GM15510 (cell line): Measurements from ENCODE around the gene KCNN4.

Source experiments
- POLR2A ChIP-seq: IDR thresholded peaks from 3 replicates; pipeline ENCODE4 v1.6.1; 2011; ENCODE audit warnings: borderline replicate concordance; ENCODE audit not compliant: insufficient read length; ENCODE audit errors: extremely low read depth

The KCNN4 gene

GRCh38 chr19:43747557-43748204 lies 33.1 kb downstream of the KCNN4 start:
- no peak for TF ChIP-seq POLR2A

DNA sequence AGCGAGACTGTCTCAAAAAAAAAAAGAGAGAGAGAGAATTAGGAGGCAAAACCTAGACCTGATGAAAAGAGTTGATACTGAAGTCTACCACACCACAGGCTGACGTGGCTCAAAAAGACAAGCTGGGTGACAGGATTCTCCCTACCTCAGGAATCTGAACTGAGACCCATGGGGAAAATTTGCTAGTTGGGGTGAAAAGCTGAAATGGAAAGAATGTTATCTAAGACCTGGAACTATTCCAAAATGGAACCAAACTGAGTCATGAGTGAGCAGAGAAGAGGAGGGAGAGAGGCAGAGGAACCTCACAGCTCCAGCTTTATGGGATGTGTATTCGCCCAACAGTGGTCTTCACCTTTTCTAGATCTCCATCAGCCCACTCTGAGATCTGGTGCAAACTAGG lies 37.7 kb downstream of the KCNN4 start:
- TF ChIP-seq POLR2A, result no peak

DNA sequence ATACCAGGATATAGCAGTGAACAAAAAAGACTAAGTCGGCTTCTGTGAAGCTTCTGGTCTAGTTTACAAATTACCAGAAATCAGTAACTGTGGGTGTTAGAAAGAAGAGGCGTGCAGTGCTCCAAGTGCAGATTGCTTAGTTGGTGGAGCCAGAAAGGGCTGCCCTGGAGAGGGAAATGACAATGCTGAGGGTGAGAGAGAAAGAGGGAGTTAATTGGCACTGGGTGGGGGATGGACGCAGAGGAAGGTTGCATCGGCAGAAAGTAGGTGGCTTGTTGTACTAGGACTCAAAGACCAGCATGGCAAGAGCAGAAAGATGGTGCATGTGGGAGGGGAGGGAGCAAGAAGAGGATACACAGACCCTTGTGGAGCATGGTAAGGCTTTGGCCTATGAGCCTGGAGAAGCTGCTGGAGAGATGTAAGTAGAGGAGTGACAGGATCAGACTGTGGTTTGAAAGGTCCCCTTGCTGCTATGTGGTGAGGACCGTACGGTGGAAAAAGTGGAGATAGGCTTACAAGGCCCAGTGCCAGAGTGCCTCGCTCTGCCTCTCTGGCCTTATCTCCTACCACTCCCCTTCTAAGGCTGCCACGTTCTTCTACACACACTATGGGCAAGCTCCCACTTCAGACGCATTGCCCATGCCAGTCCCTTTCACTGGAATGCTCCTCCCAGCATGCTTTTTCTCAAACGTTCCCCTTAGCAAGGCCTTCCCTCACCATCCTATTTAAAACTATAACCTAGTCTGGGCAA lies 39.5 kb downstream of the KCNN4 start:
- TF ChIP-seq POLR2A, result no peak

GRCh38 chr19:43739439-43740235 lies 41.1 kb downstream of the KCNN4 start:
- no peak for TF ChIP-seq POLR2A

DNA sequence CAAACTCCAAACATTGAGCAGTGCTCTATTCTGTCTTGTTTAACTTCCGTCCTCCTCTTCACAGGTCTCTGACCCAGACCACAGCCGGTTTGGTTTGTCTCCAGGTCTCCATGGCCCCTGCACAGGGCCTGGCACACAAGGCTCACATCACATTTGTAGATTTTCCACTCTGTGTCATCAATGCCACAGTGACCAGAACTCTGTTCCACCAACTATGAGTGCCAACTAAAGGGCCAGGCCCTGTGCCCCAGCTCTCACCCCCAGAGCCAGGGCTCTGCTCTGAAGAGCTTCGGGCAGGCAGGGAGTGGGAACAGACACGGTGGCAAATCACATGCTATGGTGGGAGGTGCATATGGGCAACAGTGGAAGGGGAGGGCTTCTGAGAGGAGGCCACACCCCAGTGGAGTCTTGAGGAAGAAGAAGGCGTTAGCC lies 42.0 kb downstream of the KCNN4 start:
- no peak for TF ChIP-seq POLR2A

- TF ChIP-seq POLR2A, result no peak
These were observed 44.8 kb downstream of the KCNN4 start for GRCh38 chr19:43735957-43736356.

GRCh38 chr19:43735013-43735412 lies 45.8 kb downstream of the KCNN4 start:
- no peak for TF ChIP-seq POLR2A

DNA sequence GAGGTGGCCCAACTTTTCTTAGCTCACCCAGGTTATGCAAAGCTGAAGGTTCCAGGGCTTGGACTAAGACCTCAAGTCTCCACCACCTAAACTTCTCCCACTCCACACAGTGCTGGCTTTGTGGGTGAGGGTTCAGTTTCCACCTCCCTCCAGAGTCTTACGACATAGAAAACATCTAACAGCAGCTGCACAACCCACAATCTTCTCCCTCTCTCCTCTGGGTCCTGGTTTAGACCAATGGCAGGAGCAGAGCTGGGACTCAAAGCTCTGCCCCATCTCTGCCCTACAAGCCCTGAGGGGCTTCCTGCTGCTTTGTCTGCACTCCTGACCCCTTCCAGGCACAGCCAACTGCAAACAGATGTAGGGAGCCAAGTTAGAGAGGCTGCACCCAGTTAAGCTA lies 48.9 kb downstream of the KCNN4 start:
- no peak for TF ChIP-seq POLR2A

DNA sequence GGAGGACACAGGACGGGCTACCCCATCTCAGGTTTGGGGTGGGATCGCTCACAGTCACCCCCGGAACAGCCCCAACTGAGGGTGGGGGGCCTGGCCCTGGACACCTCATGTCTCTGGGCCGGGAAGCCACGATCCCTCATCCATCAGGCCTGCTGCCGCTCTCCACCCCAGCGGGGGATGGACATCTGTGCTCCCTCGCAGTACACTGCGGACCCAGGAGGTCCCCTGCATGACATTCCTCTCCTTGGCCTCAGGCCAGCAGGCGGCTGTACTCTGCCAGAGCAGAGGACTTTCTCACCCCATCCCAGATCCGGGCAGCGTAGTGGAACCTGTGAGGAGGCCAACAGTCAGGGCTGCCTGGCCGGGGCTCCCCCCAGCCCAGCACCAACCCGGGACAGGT lies 49.4 kb downstream of the KCNN4 start:
- TF ChIP-seq POLR2A, result no peak

GRCh38 chr19:43729919-43730318 lies 50.9 kb downstream of the KCNN4 start:
- TF ChIP-seq POLR2A, result no peak

- TF ChIP-seq POLR2A, result no peak
These were observed 53.2 kb downstream of the KCNN4 start for GRCh38 chr19:43727593-43727853.

- no peak for TF ChIP-seq POLR2A
These were observed 53.8 kb downstream of the KCNN4 start for GRCh38 chr19:43726736-43727592.

DNA sequence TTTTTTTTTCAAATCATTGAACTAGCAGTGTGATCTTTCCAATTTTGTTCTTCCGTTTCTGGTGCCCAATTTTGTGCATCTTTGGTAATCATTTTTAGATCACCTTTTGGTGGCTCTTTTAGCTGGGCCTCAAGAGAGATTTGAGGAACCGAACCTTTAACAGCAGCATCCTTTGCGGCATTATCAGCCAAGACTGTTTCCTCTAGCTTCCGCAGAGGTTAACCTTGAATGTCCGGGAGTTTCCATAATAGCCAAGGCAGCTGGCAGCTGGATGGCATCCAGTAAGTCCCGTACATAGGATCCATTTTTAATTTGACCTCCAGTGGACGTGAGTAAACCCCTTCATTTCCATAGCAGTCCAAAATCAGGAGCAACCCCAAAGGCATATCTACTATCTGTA lies 55.3 kb downstream of the KCNN4 start:
- TF ChIP-seq POLR2A, result no peak

GRCh38 chr19:43724896-43725295 lies 55.9 kb downstream of the KCNN4 start:
- no peak for TF ChIP-seq POLR2A

- TF ChIP-seq POLR2A, result no peak
These were observed 57.2 kb downstream of the KCNN4 start for GRCh38 chr19:43723588-43723987.
